Caki2 (cell line): ENCODE results near the gene EFHB. TPM values are rescaled to one million over a fixed set of nuclear protein-coding genes. Genes with fewer than 3 reads are reported as not detected.
A peak's percentile ranks its signal among the peaks of the same experiment; 100 is the strongest.
"Not testable (repeated sequence)": the region's sequence is repeated elsewhere in the genome, so short reads cannot be mapped to it uniquely, and the experiment has no call there.

Experiments used
- DNase-seq: peaks from one replicate; pipeline ENCODE4 v3.0.0-alpha.2; 2015; ENCODE audit warnings: low read depth
- in situ Hi-C: cut with HindIII; loops from 2 replicates; pipeline ENCODE4 v1.10.0; 2016; ENCODE audit warnings: low sequenced_read_pairs, low pct_unique_long_range_greater_than_20kb, mixed read lengths
- total RNA-seq: library from RNA; depleted of rRNA; stranded (reverse); fragments of >200 nt; shearing (Covaris generic); gene quantifications from 2 replicates; pipeline ENCODE4 v1.2.3, GENCODE V29; 2014; ENCODE audit warnings: low replicate concordance; rRNA removed

The EFHB gene
- total RNA-seq, 1 experiment from 2014 or later = 1.6 TPM

DNA sequence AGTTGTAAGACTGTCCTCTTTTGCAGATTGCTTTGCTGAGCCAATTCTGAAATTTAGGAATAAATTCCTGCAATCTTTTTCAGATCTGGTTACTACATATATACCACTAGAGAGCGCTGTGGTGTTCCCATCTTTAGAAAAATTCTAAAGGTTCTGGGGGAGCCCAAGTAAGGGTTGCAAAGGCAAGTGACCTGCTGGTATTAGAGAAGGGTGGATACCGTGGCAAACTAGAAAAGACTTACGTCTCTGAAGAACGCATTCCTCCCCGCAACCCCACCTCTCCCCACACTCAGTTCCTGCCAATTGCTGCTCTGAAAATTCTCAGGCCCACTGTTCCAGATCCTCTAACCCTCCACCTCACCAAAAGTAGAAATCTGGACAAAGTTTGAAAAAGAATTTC, 48.5 kb downstream of the EFHB start:
- in situ Hi-C loops = no loop called here
- DNase-seq = peak; percentile 19

DNA sequence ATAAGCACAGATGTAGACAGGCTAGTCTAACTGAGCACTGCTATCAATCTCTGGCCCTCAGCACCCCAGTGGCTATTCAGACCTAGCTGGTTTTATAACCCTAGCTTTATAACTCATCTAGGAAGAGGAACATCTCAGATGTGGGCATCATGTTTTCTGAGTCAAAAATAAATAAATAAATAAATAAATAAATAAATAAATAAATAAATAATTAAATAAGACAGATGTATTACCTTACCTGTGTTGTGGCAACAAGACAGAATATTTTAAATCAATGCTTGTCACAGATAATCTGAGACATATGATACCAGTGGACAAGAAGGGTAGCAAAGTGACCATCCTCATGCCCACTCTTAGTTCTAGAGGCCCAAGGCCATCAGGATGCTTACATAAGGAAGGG, 52.2 kb downstream of the EFHB start:
- in situ Hi-C loops = no loop called here
- no peak for DNase-seq

DNA sequence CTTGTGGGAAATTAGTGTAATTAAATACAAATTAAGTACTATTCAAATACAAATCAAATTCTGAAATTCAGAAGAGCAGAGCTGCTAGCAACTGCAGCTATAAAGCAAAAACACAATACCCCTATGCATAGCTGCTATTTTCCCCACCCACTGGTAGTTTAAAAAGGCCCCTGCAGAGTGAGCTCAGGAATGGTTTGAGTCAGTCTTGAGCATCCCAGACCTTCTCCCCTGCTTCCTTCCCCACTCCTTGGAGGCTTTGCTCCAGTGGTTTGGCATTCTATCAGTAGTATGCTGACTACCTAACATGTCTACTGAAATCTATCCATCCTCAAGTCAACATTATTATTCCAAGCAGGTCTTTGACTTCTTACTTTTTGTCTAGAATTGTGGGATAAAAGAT, 53.0 kb downstream of the EFHB start:
- in situ Hi-C loops = no loop called here
- no peak for DNase-seq

DNA sequence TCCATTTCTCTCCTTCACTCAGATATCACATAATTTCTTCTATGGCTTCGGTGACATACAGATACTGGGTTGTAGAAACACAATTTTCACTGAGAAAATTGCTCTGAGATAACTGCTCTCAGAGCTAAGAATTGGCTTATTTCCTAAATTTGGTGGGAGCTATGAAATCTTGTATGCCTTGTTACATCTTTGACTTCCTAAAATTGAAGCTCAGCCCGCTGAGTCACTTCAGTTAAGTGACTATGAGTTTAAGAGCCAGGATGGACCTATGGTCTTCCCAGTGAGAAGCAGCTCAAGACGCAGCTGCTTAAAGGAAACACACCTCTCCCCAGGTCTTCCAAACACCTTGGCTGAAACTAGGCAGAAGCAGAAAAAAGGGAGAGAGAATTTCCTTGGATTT, 56.4 kb downstream of the EFHB start:
- no peak for DNase-seq
- in situ Hi-C loops = no loop called here

DNA sequence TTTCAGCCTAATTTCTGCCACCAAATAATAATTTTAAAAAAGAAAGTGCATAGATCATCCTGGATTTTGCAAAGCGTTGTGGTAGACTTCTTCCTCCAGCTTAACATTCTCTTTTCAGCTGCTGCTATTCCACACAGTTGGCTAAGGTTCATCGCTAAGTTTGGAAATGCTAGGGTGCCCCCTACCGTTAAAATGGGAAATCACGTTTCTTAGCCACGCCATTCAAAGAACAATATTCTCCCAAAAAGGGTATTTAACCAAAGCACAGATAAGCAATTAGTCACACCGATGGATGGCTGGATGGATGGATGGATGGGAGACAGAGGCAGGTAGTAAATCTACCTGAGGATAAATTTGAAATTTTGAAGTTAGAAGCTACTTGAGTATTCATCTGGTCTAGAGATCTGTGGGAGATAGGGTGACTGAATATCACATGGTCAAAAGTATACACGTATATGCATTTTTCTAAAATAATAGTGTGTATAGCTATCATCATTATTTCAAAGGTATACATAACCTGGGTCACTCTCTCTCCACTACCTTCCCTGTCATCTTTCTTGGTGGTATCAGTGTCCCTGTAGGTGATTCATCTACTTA, 67.2 kb downstream of the EFHB start:
- in situ Hi-C loops = no loop called here
- DNase-seq = peak; percentile 30

DNA sequence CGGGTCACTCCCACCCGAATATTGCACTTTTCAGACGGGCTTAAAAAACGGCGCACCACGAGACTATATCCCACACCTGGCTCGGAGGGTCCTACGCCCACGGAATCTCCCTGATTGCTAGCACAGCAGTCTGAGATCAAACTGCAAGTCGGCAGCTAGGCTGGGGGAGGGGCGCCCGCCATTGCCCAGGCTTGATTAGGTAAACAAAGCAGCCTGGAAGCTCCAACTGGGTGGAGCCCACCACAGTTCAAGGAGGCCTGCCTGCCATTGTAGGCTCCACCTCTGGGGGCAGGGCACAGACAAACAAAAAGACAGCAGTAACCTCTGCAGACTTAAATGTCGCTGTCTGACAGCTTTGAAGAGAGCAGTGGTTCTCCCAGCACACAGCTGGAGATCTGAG, 78.7 kb downstream of the EFHB start:
- DNase-seq, in situ Hi-C loops: not testable (repeated sequence)

DNA sequence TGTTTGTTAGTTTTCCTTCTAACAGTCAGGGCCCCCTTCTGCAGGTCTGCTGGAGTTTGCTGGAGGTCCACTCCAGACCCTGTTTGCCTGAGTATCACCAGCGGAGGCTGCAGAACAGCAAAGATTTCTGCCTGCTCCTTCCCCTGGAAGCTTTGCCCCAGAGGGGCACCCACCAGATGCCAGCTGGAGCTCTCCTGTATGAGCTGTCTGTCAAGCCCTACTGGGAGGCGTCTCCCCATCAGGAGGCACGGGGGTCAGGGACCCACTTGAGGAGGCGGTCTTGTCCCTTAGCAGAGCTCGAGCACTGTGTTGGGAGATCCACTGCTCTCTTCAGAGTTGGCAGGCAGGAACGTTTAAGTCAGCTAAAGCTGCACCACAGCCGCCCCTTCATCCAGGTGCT, 87.4 kb downstream of the EFHB start:
- DNase-seq, in situ Hi-C loops: not testable (repeated sequence)

Other genes starting within 250 kb of the EFHB start
- 28.4 and 34.8 TPM in 2 replicates for gene RAB5A, start 12.9 kb upstream of the EFHB start, total RNA-seq
- not detected in 2 replicates for gene PP2D1, start 78.0 kb upstream of the EFHB start, total RNA-seq
- gene KAT2B, start 106.2 kb upstream of the EFHB start, total RNA-seq = 0.57 TPM in 1 of 2 replicates, not detected in the other